Bronchial epithelial cell (primary cell): ENCODE results near the gene CRYBG1. TPM values are rescaled to one million over a fixed set of nuclear protein-coding genes. Genes with fewer than 3 reads are reported as not detected.

Experiments used
- DNase-seq: peaks from one replicate; pipeline ENCODE4 v3.0.0-alpha.2; 2010; ENCODE audit warnings: low read depth
- FAIRE-seq: peaks from 2 replicates; lab custom pipeline; 2011; peaks lifted over from hg19 to GRCh38; lab: Jason Lieb, UNC
- H3K27me3 ChIP-seq: 2 replicates; pipeline ENCODE4 v1.5.1; 2011; ENCODE audit warnings: low read length; ENCODE audit not compliant: control insufficient read depth, insufficient read depth
- H3K36me3 ChIP-seq: 2 replicates; pipeline ENCODE4 v1.5.1; 2011; ENCODE audit warnings: low read length; ENCODE audit not compliant: control insufficient read depth, insufficient read depth
- H3K4me3 ChIP-seq: 2 replicates; pipeline ENCODE4 v1.5.1; 2011; ENCODE audit warnings: mild to moderate bottlenecking, low read depth, low read length, control low read depth
- total RNA-seq: library from RNA; depleted of rRNA; stranded (reverse); fragments of >200 nt; gene quantifications from 2 replicates; pipeline ENCODE4 v1.2.1, GENCODE V29; 2014
- TF ChIP-seq, protein P1 (sequence below): IDR thresholded peaks from 2 replicates; pipeline ENCODE4 v1.5.1; 2011; ENCODE audit warnings: mild to moderate bottlenecking, moderate library complexity, low read length, control low read depth, inconsistent platforms; ENCODE audit not compliant: insufficient read depth, severe bottlenecking

Gene CRYBG1
- total RNA-seq, 1 donor from 2014 or later = 45.0 TPM

- no peaks in the 10 kb centered on the region for H3K36me3 ChIP-seq
- FAIRE-seq (no peak), DNase-seq (peak; percentile 86)
- no peaks in the 10 kb centered on the region for H3K27me3 ChIP-seq
- TF ChIP-seq, protein P1, sequence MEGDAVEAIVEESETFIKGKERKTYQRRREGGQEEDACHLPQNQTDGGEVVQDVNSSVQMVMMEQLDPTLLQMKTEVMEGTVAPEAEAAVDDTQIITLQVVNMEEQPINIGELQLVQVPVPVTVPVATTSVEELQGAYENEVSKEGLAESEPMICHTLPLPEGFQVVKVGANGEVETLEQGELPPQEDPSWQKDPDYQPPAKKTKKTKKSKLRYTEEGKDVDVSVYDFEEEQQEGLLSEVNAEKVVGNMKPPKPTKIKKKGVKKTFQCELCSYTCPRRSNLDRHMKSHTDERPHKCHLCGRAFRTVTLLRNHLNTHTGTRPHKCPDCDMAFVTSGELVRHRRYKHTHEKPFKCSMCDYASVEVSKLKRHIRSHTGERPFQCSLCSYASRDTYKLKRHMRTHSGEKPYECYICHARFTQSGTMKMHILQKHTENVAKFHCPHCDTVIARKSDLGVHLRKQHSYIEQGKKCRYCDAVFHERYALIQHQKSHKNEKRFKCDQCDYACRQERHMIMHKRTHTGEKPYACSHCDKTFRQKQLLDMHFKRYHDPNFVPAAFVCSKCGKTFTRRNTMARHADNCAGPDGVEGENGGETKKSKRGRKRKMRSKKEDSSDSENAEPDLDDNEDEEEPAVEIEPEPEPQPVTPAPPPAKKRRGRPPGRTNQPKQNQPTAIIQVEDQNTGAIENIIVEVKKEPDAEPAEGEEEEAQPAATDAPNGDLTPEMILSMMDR = no peak
- H3K4me3 ChIP-seq = no peak overlapping the region
Observed at GRCh38 chr6:106379951-106380350, 19.4 kb downstream of the CRYBG1 start.

DNA sequence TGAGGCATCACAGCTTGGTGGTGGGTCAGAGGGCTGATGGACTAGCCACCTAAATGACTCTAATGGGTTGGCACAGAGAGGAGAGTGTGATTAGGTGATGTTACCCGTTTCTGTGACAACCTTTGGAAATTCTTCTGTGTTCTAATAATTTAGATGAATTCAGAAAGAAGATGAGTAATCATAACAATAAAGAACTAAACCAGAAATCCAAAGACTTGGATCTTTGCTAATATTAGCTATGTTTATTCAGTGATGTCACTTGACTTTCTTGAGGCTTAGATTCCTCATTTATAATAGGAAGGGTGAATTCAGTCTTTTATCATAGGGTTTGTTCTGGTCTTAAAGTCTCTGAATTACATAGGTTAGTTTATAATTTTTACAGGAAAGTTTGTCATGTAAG lies 19.9 kb downstream of the CRYBG1 start:
- no peak for FAIRE-seq
- TF ChIP-seq, protein P1 = no peak
- peak; percentile 74 for DNase-seq
- no peaks in the 10 kb centered on the region for H3K36me3 ChIP-seq
- H3K4me3 ChIP-seq = no peak overlapping the region
- H3K27me3 ChIP-seq = no peaks in the 10 kb centered on the region

- DNase-seq = peak; percentile 82
- Histone ChIP-seq H3K4me3 (no peak overlapping the region), H3K27me3 (no peaks in the 10 kb centered on the region), H3K36me3 (no peaks in the 10 kb centered on the region)
- TF ChIP-seq, protein P1 = no peak
- FAIRE-seq = no peak
Observed at GRCh38 chr6:106381223-106381622, 20.7 kb downstream of the CRYBG1 start.

- H3K36me3 ChIP-seq = no peaks in the 10 kb centered on the region
- FAIRE-seq = peak; percentile 43
- no peak overlapping the region for H3K4me3 ChIP-seq
- peak; percentile 90 for DNase-seq
- no peaks in the 10 kb centered on the region for H3K27me3 ChIP-seq
- TF ChIP-seq, protein P1 = no peak
Observed at GRCh38 chr6:106381881-106382280, 21.4 kb downstream of the CRYBG1 start.

DNA sequence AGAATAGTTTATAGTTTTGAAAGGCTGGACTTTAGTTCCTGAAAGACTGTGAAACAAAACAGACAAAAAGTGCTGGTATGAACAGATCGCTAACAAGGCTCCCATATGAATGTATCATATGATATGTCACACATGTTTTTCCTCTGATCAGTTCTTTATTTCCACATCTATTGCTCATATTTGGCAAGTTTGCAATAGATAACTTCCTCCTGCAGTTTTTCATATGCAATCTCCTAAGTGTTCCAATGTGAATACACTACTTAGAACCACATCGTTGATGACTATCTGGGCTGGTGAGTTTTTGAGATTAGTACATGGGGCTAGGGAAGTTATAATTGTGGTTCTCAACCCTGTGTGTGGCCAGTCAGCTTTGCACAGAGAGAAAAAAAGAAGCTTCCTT lies 23.1 kb downstream of the CRYBG1 start:
- peak; percentile 94 for DNase-seq

More for the DNA sequence above, 23.1 kb downstream of the CRYBG1 start:
- Histone ChIP-seq H3K27me3 (no peaks in the 10 kb centered on the region), H3K36me3 (no peaks in the 10 kb centered on the region), H3K4me3 (no peak overlapping the region)
- FAIRE-seq = peak; percentile 62
- TF ChIP-seq, protein P1 = no peak
